Body of pancreas (tissue), 4 donors: ENCODE data around the gene MED13L.

Experiments used
- POLR2A ChIP-seq, 3 donors: fragments of 450-650 bp; IDR thresholded peaks; one replicate each; pipeline ENCODE4 v1.6.1; 2016; ENCODE audit warnings: antibody characterized with exemption in 3 of 3, mild to moderate bottlenecking in 2 of 3
- TF ChIP-seq, protein P1 (sequence below), 7 experiments: fragments of 450-650 bp in 4 of 7; fragments of 200-600 bp in 3 of 7; sonication (generic) in 3 of 7; IDR thresholded peaks; one replicate each; pipeline ENCODE4 v1.5.1; 2016 to 2019; ENCODE audit warnings: antibody characterized with exemption in 7 of 7

DNA sequence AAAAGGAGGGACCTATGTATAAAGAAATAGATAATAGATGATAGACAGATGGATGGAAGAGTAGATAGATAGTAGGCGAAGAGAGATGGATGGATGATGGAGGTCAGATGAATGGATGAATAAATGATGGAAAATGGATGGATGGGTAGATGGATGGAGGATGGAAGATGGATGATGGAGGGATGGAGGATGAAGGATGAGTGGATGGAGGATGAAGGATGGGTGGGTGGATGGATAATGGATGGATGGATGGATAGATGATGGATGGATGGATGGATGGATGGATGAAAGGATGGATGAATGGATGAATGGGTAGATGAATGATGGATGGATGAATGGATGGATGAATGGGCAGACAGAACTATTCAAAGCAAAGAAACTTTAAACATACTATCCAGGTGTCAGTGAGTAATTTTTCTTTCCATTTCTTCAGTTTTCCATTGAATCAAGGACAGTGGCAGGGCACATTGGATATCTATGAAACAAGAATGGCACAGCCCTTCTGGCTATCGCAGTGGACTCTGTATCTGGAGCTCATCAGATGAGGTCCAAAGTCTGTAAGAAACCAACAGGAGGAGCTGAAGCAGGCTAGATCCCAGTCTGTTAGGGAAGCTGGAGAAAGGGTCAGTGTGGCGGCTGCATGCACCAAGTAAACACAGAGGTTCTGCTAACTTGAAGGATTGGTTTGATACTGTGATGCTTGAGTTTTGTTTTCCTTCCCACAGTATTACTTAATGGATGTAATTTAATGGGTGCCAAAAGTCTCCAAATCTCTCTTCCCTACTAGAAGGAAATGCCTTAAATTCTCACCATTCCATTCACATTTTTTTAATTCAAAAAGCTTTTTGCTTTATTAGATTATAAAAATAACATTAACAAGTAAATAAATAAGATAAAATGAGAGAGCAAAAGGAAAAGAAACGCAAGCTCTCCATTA, 18.1 kb upstream of the MED13L start:
- TF ChIP-seq, protein P1, sequence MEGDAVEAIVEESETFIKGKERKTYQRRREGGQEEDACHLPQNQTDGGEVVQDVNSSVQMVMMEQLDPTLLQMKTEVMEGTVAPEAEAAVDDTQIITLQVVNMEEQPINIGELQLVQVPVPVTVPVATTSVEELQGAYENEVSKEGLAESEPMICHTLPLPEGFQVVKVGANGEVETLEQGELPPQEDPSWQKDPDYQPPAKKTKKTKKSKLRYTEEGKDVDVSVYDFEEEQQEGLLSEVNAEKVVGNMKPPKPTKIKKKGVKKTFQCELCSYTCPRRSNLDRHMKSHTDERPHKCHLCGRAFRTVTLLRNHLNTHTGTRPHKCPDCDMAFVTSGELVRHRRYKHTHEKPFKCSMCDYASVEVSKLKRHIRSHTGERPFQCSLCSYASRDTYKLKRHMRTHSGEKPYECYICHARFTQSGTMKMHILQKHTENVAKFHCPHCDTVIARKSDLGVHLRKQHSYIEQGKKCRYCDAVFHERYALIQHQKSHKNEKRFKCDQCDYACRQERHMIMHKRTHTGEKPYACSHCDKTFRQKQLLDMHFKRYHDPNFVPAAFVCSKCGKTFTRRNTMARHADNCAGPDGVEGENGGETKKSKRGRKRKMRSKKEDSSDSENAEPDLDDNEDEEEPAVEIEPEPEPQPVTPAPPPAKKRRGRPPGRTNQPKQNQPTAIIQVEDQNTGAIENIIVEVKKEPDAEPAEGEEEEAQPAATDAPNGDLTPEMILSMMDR (IDR thresholded peaks at IDR 0.05) = no peak
- no peak for TF ChIP-seq POLR2A (IDR thresholded peaks at IDR 0.05)
